Measurements from ENCODE around the gene CCT7. TPM values are rescaled to one million over a fixed set of nuclear protein-coding genes. Genes with fewer than 3 reads are reported as not detected.
A peak's percentile ranks its signal among the peaks of the same experiment; 100 is the strongest.

Gene CCT7
- total RNA-seq, 1 donor from 2014 or later = 205 TPM

GRCh38 chr2:73267008-73267407, 32.9 kb downstream of the CCT7 start:
- DNase-seq (ENCODE audit: low spot score) = no peak

- DNase-seq (ENCODE audit: low spot score) = no peak
These were observed 34.3 kb downstream of the CCT7 start for GRCh38 chr2:73268366-73268829.

DNA sequence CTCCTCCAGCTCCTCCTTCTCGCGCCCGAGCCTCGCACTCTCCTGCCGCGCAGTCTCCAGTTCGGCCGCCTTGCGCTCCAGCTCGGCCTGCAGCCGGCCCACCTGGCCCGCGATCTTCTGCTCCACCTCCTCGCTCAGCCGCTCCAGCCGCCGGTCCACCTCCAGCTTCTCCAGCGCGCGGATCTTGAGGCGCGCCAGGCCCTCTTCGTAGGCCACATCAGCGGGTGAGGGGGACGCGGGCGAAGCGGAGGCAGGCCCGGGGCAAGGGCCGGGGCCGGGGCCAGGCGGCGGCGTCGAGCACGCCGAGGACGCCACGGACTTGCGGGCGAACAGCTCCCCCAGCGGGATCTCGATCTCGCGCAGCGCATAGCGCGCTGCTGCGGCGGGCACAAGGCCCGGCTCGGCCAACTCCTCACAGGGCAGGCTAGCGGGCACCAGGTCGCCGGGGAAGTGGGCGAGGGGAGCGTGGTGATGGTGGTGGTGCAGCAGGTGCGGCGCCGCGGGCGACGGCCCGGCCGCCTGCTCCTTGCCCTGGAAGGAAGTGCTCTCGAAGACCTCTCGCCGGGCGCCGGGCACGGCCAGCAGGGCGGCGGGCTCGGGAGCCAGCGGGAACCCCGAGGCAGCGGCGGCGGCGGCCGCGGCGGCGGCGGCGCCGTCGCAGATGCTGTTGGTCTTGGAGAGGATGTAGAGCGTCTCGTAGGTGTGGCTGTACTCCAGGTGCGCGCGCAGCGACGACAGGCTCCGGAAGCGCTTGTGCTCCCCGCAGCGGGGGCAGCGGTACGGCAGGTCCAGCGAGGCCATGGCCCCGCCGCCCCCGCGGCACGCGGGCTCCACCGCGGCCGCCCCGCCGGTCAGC, 35.0 kb downstream of the CCT7 start:
- DNase-seq (ENCODE audit: low spot score) = peak; percentile 77

- no peak for DNase-seq (ENCODE audit: low spot score)
These were observed 35.8 kb downstream of the CCT7 start for GRCh38 chr2:73269686-73270465.

DNA sequence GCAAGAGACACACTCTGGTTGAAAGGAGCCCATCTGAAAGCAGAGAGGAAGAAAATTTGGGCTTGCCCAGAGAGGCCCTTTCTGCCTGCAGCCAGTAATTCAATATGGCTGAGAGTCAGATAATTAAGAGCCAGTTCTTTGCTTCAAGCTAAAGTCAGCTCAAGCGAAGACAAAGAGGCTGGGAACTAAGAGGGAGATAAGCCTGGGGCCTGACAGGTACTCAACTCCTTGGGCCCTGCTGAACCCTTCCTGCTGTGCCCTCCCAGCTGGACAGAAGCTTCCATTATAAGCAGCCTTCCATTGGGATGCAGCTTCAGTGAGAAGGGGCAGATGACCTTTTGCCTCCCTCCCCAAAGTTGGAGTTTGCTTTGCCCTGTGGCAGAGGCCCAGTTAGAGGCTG, 38.2 kb downstream of the CCT7 start:
- no peak for DNase-seq (ENCODE audit: low spot score)

- no peak for DNase-seq (ENCODE audit: low spot score)
These were observed 45.7 kb downstream of the CCT7 start for GRCh38 chr2:73279852-73280251.

- DNase-seq (ENCODE audit: low spot score) = no peak
These were observed 47.1 kb downstream of the CCT7 start for GRCh38 chr2:73281244-73281643.

DNA sequence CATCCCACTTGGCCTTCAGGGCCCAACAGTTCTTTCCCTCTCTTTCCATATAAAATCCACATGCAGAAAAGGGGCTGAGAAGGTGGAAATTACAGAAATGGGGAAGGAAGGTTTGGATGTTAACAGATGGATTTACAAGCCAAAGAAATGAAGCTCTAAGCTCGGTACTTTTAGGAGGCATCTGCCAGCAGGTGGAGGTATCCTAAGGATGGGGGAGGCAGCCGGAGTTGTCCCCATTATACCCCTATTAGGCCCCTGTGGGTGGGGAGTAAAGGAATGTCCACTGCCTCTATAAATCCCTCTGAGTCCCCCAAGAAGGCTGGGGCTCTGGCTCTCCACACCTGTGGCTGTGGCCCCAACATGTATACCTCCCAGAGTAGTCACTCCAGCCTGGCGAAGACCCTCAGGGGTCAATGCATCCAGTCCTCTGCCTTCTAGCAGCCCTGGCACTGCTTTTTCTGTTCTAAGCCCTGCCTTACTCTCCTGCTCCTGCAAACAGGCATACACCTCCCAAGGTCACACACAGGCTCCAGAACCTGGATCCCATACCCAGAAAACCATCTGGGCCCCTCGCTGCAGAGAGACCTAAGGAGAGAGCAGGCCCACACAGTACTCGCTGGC, 48.9 kb downstream of the CCT7 start:
- no peak for DNase-seq (ENCODE audit: low spot score)

DNA sequence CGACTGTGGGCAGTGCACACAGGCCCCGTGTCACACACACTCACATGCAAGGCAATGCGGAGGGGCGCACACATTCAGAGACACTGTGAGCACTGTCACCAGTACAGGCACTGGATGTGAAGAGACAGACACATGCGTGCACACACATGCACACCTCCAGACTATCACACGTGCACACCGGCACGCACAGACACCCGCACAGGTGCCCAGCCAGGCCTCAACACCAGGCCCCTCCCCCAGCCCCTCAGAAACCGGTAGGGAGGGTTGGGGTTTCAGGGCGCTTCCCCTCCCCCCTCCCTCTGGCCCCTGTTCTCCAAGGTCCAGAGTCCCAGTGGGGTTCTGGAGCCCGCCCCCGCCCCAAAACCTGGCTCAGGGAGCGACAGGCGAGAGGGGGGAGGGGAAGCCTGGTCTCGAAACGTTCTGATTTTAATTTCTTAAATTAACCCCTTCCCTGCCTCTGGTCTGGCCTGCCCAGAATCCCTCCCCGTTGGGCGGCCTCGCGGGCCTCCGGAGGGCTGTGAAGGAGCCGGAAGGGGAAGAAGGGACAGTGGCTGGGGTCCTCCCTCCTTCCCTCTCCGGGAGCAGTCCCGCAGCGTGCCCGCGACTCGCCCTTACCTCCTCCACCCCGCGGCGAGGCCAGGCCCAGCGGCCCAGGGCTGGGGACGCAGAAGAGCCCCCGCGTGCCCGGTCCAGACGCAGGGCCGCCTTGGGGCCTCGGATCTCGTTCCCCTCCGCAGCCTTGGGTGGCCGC, 49.6 kb downstream of the CCT7 start:
- no peak for DNase-seq (ENCODE audit: low spot score)

DNA sequence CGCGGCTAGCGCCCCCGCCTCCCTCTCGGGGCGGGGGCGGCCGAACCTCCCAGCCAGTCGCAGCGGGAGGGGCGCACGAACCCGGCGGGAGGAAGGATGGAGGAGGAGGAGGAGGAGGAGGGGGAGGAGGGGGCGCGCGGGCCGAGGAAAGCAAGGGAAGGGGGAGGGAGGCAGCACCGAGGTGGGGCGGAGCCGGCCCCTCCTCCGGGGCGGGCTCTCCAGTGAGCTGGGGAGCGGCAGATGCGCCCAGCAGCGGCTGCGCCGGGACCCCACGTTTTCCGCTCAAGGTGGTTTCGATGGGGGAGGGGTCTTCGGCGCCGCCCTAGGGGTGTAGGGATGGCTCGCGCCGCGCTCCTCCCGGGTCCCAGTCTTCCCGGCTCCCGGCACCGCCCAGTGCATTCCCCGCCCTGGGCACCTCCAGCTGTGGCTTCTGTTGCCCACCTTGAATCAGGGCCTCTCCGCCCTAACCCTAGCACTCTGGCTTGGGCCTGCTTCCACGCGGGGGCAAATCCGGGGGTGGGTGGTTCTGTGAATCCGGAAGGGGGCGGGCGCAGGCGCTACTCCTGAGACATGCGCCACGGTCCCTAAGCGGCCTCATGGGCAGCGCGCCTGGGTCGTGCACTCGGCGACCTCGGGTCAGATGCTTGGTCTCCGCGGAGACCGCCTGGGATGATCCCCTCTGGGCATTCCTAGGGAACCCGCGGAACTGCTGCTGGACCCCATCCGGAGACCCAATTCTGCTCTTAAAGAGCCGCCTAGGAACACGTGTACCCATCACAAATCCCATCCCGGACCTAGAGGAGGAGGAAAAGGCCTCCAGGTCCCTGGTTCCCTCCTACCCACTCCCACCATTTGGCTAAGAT, 50.4 kb downstream of the CCT7 start, which contains the start of gene FBXO41:
TSS of gene FBXO41 (minus strand) at position 183 of the 863 bp plus-strand sequence. CDS start 14,848 bp downstream, outside the sequence.
- peak; percentile 18 for DNase-seq (ENCODE audit: low spot score)

- DNase-seq (ENCODE audit: low spot score) = peak; percentile 19
These were observed 51.1 kb downstream of the CCT7 start for GRCh38 chr2:73285159-73285739.

DNA sequence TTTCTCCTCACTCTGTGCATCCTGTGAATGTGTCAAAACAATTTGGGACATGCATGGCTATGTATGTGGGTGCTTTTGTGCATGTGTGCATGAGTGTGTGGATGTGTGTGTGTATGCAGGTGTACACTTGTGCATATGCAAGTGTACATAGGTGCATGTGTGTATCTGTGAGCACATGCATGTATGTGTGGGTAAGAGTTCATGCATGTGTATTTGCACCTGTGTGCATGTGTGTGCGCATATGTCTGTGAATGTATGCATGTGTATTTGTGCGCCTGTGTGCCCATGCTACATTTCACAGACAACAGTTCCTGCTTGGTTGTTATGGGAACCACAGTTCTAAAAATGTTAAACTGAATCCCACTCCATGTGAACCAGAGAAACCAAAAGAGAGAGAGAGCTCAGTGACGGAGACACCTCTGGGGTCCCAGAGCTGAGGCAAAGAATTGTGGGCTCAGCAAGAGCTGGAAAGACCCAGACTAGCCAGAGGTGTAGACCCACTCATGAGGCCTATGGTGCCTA, 52.1 kb downstream of the CCT7 start:
- DNase-seq (ENCODE audit: low spot score) = no peak

DNA sequence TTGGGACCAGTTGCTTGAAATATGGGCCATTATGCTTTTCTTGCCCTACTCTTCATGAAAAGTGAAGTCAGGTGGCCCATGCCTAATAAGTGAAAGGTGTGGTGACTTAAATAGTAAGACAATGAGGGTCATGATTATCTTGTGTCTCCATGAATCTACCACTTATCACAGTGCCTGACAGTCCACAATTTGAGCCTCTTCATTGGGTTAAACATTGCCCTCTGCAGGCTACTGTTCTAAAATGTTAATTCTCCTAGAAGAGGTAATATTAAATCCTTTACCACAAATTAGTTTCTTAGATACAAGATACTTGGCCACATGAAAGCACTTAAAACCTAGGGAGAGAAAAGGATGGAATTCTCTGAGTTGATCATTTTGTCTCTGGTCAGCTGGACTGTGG, 55.2 kb downstream of the CCT7 start:
- DNase-seq (ENCODE audit: low spot score) = no peak

GRCh38 chr2:73290049-73290839, 56.1 kb downstream of the CCT7 start:
- DNase-seq (ENCODE audit: low spot score) = peak; percentile 17

DNA sequence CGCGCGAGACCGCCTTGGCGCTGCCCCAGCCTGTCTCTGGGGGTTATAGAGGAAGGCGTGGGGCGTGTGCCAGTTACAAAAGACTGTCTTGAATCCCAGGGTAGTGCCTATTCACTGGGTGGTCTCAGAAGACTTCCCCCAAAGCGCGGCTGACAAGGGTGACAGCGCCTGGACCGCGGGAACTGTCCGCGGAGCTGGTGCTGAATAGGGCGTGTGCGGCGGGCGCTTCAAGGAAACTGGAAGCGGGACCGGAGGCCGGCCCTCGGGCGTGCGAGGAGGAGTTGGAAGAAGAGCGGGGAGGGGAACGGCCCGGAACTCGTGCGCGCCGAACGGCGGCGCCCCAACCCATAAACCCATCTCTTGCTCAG, 57.0 kb downstream of the CCT7 start:
- peak; percentile 60 for DNase-seq (ENCODE audit: low spot score)

DNA sequence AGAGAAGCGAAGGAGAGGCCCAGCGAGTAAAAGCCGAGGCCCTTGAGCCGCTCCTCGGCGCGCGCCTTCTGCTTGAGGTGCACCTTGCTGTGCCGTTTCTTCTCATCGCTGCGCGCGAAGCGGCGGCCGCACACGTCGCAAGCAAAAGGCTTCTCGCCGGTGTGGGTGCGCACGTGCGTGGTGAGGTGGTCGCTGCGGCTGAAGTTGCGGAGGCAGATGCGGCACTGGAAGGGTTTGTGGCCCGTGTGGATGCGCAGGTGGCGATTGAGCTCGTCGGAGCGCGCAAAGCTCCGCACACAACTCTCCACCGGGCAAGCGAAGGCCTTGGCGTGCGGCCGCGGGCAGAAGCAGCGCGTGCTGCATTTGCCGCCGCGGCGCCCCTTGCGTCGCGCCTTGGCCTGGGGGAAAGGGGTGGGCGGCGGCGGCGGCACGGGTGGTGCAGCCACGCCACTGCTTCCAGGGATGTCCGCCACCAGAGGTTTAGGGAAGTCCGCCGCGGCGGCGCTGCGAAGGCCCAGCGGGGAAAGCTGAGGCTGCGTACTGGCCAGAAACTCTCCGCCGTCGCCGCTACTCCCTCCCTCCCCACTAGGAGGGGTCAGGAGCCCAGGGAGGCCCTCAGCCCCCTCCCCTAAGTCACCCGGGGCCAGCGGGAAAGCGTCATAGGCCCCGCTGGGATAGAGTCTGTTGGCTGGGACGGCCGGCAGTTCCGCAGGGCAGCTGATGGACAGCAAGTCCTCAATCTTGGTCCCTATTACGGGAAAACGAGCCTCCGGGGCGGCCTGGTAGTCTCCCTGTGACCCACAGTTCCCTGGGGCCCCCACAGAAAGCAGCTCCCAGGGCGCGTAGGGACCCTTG, 57.6 kb downstream of the CCT7 start:
- no peak for DNase-seq (ENCODE audit: low spot score)

- DNase-seq (ENCODE audit: low spot score) = no peak
These were observed 58.3 kb downstream of the CCT7 start for GRCh38 chr2:73292316-73292905.
